Measurements from ENCODE around the gene LILRB1.

GRCh38 chr19:54607785-54608150 is 22.5 kb upstream of the LILRB1 start:
- TF ChIP-seq CTCF (IDR thresholded peaks at IDR 0.05; ENCODE audit: insufficient read depth, low read length, poor library complexity, severe bottlenecking) (no peak), EZH2phosphoT487 (conservative IDR thresholded peaks at IDR 0.05; ENCODE audit: low read length) (no peak)

Measured in SU-DHL-6 (cell line).